ENCODE measurements around the gene BNC1.
A peak's percentile ranks its signal among the peaks of the same experiment; 100 is the strongest.
"Not testable (repeated sequence)": the region's sequence is repeated elsewhere in the genome, so short reads cannot be mapped to it uniquely, and the experiment has no call there.

The BNC1 gene

DNA sequence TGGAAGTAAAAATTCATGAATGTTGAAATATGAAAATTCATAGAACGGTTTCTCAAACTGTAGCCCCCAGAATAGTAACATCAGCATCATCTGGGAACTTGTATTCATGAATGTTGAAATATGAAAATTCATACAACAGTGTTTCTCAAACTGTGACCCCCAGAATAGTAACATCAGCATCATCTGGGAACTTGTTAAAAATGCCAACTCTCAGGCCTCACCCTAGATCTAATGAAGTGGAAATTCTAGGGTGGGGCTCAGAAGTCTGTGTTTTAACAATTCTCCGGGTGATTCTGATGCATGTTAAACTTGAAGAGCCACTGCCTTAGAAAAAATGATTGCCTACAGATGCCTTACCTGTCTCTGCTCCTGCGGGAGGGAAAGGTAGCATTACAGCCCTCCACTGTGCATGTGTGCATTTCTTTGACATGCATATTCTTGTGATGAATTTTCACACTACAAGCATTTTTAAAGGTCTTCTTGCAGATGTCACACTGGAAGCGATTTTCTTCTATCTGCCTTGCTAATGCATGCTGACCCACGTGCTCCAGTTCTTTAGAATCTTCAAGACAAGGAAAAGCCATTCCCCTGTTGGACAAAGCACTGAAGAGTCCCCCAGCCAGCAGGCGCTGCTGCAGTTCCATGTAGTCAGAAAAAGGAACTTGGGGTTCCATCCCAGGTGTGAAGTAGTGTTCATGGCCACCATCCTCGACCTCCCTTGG, 21.7 kb downstream of the BNC1 start:
- no peak for ATAC-seq
- TF ChIP-seq ESRRG (CRISPR knock-in tag; IDR thresholded peaks at IDR 0.05) (no peak), ZNF565 (CRISPR knock-in tag; conservative IDR thresholded peaks at IDR 0.05; ENCODE audit: low read depth) (no peak), BACH2 (CRISPR knock-in tag; IDR thresholded peaks at IDR 0.05; ENCODE audit: borderline replicate concordance) (no peak), PPARA (CRISPR knock-in tag; IDR thresholded peaks at IDR 0.05; ENCODE audit: borderline replicate concordance) (no peak), ISL1 (CRISPR knock-in tag; IDR thresholded peaks at IDR 0.05) (no peak), ARNTL (CRISPR knock-in tag; IDR thresholded peaks at IDR 0.05; ENCODE audit: borderline replicate concordance, low read depth) (no peak), ZFP3 (CRISPR knock-in tag; IDR thresholded peaks at IDR 0.05) (no peak), ZFP30 (CRISPR knock-in tag; IDR thresholded peaks at IDR 0.05) (no peak), ZC3H10 (CRISPR knock-in tag; IDR thresholded peaks at IDR 0.05) (no peak), GLIS3 (CRISPR knock-in tag; IDR thresholded peaks at IDR 0.05) (no peak), OSR1 (CRISPR knock-in tag; IDR thresholded peaks at IDR 0.05) (no peak), SNAI2 (CRISPR knock-in tag; IDR thresholded peaks at IDR 0.05) (no peak)
- TF ChIP-seq, protein P1, sequence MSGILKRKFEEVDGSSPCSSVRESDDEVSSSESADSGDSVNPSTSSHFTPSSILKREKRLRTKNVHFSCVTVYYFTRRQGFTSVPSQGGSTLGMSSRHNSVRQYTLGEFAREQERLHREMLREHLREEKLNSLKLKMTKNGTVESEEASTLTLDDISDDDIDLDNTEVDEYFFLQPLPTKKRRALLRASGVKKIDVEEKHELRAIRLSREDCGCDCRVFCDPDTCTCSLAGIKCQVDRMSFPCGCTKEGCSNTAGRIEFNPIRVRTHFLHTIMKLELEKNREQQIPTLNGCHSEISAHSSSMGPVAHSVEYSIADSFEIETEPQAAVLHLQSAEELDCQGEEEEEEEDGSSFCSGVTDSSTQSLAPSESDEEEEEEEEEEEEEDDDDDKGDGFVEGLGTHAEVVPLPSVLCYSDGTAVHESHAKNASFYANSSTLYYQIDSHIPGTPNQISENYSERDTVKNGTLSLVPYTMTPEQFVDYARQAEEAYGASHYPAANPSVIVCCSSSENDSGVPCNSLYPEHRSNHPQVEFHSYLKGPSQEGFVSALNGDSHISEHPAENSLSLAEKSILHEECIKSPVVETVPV (CRISPR knock-in tag; IDR thresholded peaks at IDR 0.05), result no peak
- TF ChIP-seq, protein P2, sequence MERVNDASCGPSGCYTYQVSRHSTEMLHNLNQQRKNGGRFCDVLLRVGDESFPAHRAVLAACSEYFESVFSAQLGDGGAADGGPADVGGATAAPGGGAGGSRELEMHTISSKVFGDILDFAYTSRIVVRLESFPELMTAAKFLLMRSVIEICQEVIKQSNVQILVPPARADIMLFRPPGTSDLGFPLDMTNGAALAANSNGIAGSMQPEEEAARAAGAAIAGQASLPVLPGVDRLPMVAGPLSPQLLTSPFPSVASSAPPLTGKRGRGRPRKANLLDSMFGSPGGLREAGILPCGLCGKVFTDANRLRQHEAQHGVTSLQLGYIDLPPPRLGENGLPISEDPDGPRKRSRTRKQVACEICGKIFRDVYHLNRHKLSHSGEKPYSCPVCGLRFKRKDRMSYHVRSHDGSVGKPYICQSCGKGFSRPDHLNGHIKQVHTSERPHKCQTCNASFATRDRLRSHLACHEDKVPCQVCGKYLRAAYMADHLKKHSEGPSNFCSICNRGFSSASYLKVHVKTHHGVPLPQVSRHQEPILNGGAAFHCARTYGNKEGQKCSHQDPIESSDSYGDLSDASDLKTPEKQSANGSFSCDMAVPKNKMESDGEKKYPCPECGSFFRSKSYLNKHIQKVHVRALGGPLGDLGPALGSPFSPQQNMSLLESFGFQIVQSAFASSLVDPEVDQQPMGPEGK (CRISPR knock-in tag; IDR thresholded peaks at IDR 0.05; ENCODE audit: borderline replicate concordance), result no peak
- TF ChIP-seq, protein P3, sequence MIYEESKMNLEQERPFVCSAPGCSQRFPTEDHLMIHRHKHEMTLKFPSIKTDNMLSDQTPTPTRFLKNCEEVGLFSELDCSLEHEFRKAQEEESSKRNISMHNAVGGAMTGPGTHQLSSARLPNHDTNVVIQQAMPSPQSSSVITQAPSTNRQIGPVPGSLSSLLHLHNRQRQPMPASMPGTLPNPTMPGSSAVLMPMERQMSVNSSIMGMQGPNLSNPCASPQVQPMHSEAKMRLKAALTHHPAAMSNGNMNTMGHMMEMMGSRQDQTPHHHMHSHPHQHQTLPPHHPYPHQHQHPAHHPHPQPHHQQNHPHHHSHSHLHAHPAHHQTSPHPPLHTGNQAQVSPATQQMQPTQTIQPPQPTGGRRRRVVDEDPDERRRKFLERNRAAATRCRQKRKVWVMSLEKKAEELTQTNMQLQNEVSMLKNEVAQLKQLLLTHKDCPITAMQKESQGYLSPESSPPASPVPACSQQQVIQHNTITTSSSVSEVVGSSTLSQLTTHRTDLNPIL (CRISPR knock-in tag; IDR thresholded peaks at IDR 0.05; ENCODE audit: low read depth), result no peak

DNA sequence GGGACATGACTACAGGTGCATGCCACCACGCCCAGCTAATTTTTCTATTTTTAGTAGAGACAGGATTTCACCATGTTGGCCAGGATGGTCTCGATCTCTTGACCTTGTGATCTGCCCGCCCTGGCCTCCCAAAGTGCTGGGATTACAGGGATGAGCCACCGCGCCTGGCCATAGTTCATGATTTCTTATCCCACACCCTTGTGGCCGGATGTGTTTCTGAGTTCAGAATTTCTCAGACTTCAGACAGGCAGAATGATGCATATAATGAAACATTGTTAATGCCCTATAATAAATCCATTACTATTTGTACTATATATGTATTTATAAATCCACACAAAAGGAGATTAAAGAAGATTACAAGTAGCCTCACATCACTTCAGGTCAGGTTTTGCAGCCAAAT, 22.3 kb downstream of the BNC1 start:
- ATAC-seq, result not testable (repeated sequence)

DNA sequence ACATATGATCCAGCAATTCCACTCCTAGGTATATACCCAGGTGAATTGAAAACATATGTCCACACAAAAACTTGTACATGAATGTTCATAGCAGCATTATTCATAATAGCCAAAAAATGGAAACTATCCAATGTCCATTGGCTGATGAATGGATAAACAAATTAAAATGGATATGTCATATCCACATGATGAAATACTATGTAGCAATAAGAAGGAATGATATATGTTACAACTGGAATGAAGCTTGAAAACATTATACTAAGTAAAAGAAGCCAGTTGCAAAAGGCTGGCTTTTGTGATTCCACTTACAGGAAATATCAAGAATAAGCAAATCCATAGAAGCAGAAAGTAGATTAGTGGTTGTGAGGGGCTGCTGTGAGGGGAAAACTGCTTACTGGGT, 33.7 kb downstream of the BNC1 start:
- no peak for TF ChIP-seq ZFP30 (CRISPR knock-in tag; IDR thresholded peaks at IDR 0.05)
- TF ChIP-seq, protein P3 (CRISPR knock-in tag; IDR thresholded peaks at IDR 0.05; ENCODE audit: low read depth), result no peak
- no peak for ATAC-seq

DNA sequence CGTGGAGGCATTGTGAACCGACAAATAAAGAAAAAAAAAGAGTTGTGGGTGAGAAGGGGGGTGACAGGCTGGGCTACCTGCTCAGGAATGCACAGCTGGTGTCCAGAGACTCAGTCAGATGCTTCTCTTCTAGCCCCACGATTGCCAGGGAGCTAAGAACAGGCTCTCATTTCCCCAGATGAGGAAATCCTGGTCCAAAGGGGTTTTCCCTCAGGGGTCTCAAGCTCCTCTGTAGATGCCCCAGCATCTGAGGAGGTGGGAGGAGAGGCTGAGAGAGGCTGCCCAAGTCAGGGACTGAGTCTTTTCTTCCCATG, 35.5 kb downstream of the BNC1 start:
- ATAC-seq, result no peak
- TF ChIP-seq TCF4 (CRISPR knock-in tag; IDR thresholded peaks at IDR 0.05; ENCODE audit: borderline replicate concordance) (no peak), PPARA (CRISPR knock-in tag; IDR thresholded peaks at IDR 0.05; ENCODE audit: borderline replicate concordance) (no peak), RARB (CRISPR knock-in tag; IDR thresholded peaks at IDR 0.05) (no peak), ZNF8 (CRISPR knock-in tag; IDR thresholded peaks at IDR 0.05) (no peak)

DNA sequence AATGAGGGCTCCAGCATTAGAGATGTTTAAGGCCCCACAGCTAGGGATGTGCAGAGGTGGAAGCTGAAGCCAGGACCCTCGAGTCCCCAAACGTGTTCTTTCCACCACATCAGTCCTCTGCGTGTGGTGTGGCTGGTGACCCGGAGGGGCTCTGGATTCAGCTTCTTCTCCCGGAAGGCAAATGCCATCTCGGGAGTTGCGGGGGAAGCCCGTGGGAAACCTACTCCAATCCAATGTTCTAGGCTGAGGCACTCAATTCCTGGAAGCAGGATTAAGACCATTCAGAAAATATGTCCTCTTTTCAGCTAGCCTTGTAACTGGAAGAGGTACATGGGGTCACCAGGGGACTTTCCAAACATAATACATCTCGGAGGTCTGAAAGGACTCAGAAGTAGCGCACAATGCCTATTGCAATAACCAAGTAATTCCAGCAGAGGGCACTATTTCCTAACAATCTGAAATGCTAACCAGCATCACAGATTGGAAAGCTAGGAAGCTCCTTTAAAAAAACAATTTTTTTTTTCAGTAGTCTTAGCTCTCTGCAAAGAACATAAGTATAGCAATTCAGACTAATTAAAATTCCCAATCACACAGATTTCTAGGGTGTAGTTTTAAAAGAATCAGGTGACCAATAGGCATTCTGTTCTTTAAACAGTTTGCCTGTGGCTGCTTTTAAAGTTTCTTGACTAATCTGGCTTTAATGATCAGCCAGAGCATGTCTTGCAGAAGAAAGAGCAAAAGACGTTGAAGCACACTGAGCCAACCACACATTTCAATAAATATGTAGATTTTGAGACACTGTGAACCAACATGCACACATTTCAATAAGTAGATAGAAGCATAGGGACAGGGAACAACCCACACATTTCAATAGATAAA, 36.1 kb downstream of the BNC1 start:
- ATAC-seq, result peak; percentile 95
- no peak for TF ChIP-seq OSR1 (CRISPR knock-in tag; IDR thresholded peaks at IDR 0.05)
- TF ChIP-seq ZFP30 (CRISPR knock-in tag; IDR thresholded peaks at IDR 0.05), result no peak
- no peak for TF ChIP-seq ISL1 (CRISPR knock-in tag; IDR thresholded peaks at IDR 0.05)
- no peak for TF ChIP-seq GLIS3 (CRISPR knock-in tag; IDR thresholded peaks at IDR 0.05)
- TF ChIP-seq, protein P4, sequence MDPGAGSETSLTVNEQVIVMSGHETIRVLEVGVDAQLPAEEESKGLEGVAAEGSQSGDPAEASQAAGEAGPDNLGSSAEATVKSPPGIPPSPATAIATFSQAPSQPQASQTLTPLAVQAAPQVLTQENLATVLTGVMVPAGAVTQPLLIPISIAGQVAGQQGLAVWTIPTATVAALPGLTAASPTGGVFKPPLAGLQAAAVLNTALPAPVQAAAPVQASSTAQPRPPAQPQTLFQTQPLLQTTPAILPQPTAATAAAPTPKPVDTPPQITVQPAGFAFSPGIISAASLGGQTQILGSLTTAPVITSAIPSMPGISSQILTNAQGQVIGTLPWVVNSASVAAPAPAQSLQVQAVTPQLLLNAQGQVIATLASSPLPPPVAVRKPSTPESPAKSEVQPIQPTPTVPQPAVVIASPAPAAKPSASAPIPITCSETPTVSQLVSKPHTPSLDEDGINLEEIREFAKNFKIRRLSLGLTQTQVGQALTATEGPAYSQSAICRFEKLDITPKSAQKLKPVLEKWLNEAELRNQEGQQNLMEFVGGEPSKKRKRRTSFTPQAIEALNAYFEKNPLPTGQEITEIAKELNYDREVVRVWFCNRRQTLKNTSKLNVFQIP (CRISPR knock-in tag; IDR thresholded peaks at IDR 0.05; ENCODE audit: borderline replicate concordance, low read depth), result no peak
- TF ChIP-seq CSDC2 (CRISPR knock-in tag; IDR thresholded peaks at IDR 0.05), result no peak
- TF ChIP-seq BACH2 (CRISPR knock-in tag; IDR thresholded peaks at IDR 0.05; ENCODE audit: borderline replicate concordance), result no peak
- TF ChIP-seq ZFP3 (CRISPR knock-in tag; IDR thresholded peaks at IDR 0.05), result no peak
- TF ChIP-seq, protein P3 (CRISPR knock-in tag; IDR thresholded peaks at IDR 0.05; ENCODE audit: low read depth), result no peak
- TF ChIP-seq ZC3H10 (CRISPR knock-in tag; IDR thresholded peaks at IDR 0.05), result no peak
- no peak for TF ChIP-seq PPARA (CRISPR knock-in tag; IDR thresholded peaks at IDR 0.05; ENCODE audit: borderline replicate concordance)
- TF ChIP-seq SNAI2 (CRISPR knock-in tag; IDR thresholded peaks at IDR 0.05), result no peak
- TF ChIP-seq, protein P1 (CRISPR knock-in tag; IDR thresholded peaks at IDR 0.05), result no peak
- TF ChIP-seq ESRRG (CRISPR knock-in tag; IDR thresholded peaks at IDR 0.05), result no peak

All from SK-N-SH treated with all-trans-retinoic acid at 6 μM for 48 hours (cell line).